Measurements from ENCODE around the gene GTF3C1.
"Not testable (repeated sequence)": the region's sequence is repeated elsewhere in the genome, so short reads cannot be mapped to it uniquely, and the experiment has no call there.

Gene GTF3C1, protein sequence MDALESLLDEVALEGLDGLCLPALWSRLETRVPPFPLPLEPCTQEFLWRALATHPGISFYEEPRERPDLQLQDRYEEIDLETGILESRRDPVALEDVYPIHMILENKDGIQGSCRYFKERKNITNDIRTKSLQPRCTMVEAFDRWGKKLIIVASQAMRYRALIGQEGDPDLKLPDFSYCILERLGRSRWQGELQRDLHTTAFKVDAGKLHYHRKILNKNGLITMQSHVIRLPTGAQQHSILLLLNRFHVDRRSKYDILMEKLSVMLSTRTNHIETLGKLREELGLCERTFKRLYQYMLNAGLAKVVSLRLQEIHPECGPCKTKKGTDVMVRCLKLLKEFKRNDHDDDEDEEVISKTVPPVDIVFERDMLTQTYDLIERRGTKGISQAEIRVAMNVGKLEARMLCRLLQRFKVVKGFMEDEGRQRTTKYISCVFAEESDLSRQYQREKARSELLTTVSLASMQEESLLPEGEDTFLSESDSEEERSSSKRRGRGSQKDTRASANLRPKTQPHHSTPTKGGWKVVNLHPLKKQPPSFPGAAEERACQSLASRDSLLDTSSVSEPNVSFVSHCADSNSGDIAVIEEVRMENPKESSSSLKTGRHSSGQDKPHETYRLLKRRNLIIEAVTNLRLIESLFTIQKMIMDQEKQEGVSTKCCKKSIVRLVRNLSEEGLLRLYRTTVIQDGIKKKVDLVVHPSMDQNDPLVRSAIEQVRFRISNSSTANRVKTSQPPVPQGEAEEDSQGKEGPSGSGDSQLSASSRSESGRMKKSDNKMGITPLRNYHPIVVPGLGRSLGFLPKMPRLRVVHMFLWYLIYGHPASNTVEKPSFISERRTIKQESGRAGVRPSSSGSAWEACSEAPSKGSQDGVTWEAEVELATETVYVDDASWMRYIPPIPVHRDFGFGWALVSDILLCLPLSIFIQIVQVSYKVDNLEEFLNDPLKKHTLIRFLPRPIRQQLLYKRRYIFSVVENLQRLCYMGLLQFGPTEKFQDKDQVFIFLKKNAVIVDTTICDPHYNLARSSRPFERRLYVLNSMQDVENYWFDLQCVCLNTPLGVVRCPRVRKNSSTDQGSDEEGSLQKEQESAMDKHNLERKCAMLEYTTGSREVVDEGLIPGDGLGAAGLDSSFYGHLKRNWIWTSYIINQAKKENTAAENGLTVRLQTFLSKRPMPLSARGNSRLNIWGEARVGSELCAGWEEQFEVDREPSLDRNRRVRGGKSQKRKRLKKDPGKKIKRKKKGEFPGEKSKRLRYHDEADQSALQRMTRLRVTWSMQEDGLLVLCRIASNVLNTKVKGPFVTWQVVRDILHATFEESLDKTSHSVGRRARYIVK (N-terminal part only)

GRCh38 chr16:27549746-27550581 lies at the start of gene GTF3C1, which contains the start of gene KATNIP:
Gene GTF3C1, minus strand, starts transcription at chr16:27549913. Its CDS starts 23 bp downstream, at chr16:27549890.
Gene KATNIP, plus strand, starts transcription at chr16:27550144. Its CDS starts 27 bp downstream, at chr16:27550171.
- in situ Hi-C loops (cut with MboI; ENCODE audit: low sequenced_read_pairs) = no loop called here

DNA sequence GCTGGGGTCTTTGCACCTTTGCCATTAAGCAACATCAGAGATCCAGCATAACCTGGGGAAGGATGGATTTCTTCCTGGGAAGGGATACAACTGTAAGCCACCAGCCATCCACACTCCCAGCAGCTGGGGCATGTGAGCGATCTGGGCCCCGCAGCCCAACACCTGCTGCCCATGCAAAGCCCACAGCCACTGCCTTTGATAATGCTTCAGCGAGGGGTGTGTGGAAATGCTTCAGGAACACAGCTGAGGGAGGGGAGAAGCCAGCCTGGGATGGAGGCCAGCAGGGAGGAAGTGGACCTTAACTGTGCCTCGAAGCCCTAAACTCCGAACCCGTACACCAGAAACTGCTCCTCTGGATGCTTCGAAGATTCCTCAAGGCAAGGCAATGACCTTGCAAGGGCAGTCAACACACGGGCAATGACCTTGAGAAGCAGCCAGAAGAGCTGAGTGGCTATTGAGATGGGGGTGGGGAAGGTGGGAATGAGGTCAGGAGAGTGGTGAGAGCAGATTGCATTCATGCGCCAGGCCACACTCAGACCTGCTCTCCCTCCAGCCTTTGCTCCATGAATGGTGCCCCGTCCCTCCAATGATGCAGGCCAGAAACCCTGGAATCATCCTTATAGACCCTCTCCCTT lies 49.3 kb upstream of the GTF3C1 start:
- in situ Hi-C loops (cut with MboI; ENCODE audit: low sequenced_read_pairs) = no loop called here

GRCh38 chr16:27598220-27598619 lies 48.5 kb upstream of the GTF3C1 start:
- in situ Hi-C loops (cut with MboI; ENCODE audit: low sequenced_read_pairs) = no loop called here

DNA sequence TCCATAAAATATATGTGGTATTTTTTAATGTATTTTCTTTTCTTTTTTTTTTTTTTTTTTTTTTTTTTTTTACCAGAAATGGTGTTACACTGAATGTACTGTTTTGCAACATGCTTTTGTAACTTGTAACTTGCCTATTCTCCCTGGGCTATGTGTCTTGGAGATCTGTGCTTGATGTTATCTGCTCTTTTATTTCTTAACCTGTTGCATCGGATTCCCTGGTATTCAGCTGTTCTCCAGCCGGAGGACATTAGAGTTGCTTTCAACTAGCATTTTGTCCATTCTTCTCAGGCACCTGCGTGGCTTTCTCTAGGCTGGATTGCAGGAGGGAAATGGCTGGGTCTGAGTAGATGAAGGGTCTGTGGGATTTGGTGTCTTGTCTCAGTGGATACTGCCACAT lies 47.6 kb upstream of the GTF3C1 start:
- in situ Hi-C loops (cut with MboI; ENCODE audit: low sequenced_read_pairs) = no loop called here

- in situ Hi-C loops (cut with MboI; ENCODE audit: low sequenced_read_pairs) = no loop called here
Measured at GRCh38 chr16:27596411-27596810, 46.7 kb upstream of the GTF3C1 start.

- in situ Hi-C loops (cut with MboI; ENCODE audit: low sequenced_read_pairs) = no loop called here
Measured at GRCh38 chr16:27595993-27596392, 46.3 kb upstream of the GTF3C1 start.

- in situ Hi-C loops (cut with MboI; ENCODE audit: low sequenced_read_pairs) = no loop called here
Measured at GRCh38 chr16:27595475-27595874, 45.8 kb upstream of the GTF3C1 start.

DNA sequence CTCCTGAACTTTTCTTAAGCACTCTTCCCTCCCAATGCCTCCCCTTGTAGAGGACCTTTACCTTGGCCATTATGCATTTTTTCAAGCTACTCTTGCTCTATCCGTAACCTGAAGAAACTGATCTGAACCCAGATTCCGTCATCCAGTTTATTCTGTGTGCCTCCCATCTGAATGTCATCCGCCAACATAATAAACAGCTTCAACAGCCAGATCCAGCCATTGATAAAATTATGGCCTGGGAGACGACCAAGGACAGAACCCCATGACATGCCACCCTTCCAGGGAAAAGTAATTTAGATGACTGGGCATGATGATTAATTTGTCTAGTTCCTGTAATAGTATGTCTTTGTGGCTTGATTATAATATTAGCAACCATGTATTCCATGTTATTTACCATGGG lies 42.1 kb upstream of the GTF3C1 start:
- in situ Hi-C loops (cut with MboI; ENCODE audit: low sequenced_read_pairs) = no loop called here

DNA sequence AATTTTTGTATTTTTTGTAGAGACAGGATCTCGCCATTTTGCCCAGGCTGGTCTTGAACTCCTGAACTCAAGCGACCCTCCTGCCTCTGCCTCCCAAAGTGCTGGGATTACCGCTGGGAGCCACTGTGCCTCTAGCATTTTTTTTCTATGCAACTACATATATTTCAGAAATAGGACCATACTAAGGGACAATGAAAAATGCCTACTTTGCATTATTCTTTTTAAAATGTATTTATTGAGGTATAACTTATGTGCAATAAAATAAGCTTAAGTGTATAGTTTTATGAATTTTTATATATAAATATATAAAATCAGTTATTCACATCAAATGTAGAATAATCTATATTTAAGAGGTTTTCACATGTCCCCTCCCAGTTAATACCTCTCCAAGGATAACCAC lies 38.3 kb upstream of the GTF3C1 start:
- in situ Hi-C loops (cut with MboI; ENCODE audit: low sequenced_read_pairs) = no loop called here

DNA sequence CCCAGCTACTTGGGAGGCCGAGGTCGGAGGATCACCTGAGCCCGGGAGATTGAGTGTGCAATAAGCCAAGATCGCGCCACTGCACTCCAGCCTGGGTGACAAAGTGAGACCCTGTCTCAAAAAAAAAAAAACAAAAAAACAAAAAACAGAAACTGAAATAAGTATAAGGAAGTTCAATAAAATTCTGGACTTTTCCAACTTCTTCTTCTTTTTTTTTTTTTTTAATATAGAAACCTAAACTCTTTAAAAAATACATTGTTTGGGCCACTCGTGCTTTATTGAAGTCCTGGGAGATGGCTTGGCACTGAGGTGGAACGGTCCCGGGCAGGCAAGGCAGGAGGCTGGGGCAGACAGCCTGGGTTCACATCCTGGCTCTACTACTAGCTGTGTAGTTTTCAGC lies 37.0 kb upstream of the GTF3C1 start:
- in situ Hi-C loops (cut with MboI; ENCODE audit: low sequenced_read_pairs) = no loop called here

DNA sequence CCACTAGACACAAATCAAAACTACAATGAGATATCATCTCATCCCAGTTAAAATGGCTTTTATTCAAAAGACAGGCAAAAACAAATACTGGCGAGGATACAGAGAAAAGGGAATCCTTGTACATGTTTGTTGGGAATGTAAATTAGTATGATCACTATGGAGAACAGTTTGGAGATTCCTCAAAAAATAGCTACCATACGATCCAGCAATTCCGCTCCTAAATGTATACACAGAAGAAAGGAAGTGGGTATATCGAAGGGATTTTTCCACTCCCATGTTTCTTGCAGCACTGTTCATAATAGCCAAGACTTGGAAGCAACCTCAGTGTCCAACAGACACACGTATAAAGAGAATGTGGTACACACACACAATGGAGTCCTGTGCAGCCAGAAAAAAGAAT lies 35.5 kb upstream of the GTF3C1 start:
- in situ Hi-C loops (cut with MboI; ENCODE audit: low sequenced_read_pairs) = no loop called here

DNA sequence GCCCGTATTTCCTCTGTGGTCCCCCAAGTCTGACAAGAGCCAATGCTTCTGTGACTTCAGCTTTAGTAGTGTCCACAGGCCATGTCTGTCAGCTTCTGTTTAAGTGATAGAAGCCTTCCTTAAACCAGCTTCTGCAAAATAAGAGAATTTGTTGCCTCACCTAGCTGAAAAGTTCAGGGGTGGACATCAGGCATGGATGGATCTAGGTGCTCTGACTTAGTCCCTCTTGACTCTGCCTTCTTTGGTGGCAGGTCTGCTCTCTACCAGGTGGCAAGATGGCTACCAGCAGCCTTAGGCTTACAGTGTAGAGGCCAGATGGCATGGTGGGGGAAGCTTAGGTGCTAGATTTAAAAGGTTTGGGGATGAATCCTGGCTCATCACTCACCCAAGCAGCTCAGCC lies 33.9 kb upstream of the GTF3C1 start:
- in situ Hi-C loops (cut with MboI; ENCODE audit: low sequenced_read_pairs) = no loop called here

- in situ Hi-C loops (cut with MboI; ENCODE audit: low sequenced_read_pairs) = no loop called here
Measured at GRCh38 chr16:27582883-27583282, 33.2 kb upstream of the GTF3C1 start.

DNA sequence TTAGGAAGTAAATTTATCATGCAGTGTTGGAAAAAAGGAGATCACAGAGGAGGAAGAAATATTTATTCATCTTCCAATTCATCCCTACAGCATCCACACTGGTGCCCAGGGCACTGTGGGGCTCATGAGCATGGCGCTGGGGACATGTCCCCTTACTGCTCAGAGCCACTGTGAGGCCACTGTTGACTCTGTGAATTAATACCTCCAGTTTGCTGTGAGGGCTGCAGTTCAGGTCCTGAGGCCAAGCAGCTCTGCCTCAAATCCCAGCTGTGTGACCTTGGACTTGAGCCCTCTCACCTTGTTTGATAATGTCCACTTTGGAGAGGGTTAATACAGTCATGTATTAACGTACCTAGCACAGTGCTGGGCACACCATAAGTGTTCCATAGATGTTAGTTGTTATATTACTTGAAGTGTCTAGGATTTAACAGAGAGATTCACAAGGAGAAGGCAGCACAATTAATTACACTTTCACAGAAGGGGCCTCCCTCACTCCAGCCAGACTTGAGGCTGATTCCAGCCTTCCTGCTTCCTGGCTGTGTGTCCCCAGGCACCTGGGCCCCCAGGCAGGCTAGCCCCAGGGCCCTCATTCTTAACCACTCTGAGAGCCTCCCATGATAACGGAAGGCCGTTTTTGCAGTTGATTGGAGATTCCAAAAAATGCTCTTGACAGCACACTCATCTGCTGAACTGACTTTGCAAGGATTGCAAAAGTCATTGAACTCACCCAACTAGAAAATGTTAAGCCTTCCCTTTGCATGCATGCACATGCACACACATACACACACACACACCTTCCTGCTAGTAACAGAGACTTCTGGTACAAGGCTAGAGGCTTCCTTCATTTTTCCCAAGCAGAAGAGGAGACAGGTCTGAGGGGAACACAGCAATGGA lies 29.6 kb upstream of the GTF3C1 start:
- in situ Hi-C loops (cut with MboI; ENCODE audit: low sequenced_read_pairs) = no loop called here

GRCh38 chr16:27576729-27577128 lies 27.0 kb upstream of the GTF3C1 start:
- in situ Hi-C loops (cut with MboI; ENCODE audit: low sequenced_read_pairs) = no loop called here

DNA sequence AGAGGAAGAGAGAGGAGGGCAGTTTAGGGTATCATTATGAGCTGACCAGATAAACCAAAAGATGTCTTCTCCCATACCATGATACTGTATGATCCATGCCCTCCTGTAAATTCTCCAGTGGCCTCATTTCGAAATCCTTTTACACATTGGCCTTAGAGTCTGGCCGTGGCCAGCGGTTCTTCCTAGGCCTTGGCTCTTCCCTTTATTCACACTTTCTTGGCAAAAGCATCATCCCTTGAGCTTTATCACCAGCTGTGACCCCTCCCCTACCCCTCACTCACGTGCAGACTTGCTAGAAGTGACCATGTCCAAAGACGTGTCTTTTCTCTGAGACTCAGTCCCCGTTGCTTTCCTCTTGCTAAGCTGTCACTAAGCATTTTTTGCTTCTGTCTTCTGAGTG lies 23.0 kb upstream of the GTF3C1 start:
- in situ Hi-C loops (cut with MboI; ENCODE audit: low sequenced_read_pairs) = no loop called here

DNA sequence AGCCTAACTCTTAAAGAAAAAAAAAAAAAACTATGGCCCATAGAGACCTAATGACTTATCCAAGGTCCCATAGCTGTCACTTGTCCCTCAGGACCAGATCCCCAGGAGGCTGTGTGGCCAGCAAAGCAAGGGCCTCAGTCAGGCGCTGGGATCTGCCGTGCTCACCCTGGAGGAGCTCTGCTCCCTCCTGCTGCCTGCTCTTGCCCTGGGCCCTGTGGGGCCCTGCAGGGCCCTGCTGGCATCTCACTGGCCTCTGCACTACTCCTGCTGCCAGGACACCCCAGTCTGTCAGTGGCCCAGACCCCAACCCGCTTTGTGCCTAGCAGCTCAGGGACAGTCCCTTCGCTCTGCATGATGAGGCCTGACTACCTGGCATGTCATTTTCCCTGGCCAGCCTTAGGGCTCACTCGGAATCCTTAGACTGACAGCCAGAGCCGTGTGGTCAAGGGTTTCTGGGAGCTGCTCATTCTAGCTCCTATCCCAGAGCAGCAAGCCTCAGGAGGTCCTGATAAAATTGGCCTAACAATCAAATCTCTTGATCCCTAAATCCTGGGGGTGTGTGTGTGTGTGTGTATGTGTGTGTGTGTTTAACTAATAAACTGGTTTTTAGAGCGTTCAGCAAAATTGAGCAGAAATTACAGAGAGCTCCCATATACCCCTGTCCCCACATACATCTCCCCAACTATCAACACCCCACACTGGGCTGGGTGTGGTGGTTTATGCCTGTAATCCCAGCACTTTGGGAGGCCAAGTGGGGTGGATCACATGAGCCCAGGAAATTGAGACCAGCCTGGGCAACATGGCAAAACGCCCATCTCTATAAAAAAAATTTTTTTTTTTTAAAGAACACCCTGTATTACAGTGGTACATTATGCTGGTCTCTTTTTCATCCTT lies 22.0 kb upstream of the GTF3C1 start:
- in situ Hi-C loops (cut with MboI; ENCODE audit: low sequenced_read_pairs) = no loop called here

DNA sequence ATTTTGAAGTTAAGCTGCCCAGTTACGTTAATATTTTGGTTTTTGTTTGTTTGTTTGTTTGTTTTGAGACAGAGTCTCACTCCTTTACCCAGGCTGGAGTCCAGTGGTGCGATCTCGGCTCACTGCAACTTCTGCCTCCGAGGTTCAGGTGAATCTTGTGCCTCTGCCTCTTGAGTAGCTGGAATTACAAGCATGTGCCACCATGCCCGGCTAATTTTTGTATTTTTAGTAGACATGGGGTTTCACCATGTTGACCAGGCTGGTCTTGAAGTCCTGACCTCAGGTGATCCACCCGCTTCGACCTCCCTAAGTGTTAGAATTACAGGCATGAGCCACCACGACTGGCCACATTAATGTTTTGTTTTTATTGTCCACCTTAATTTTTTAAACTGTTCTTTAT lies 21.3 kb upstream of the GTF3C1 start:
- in situ Hi-C loops (cut with MboI; ENCODE audit: low sequenced_read_pairs) = not testable (repeated sequence)

Measured in HL-60/S4 treated with phorbol 12-myristate 13-acetate at 8.2 ng/mL for 4 days and 3 days (cell line).